Measurements from ENCODE around the gene FCRL1.

Gene FCRL1

DNA sequence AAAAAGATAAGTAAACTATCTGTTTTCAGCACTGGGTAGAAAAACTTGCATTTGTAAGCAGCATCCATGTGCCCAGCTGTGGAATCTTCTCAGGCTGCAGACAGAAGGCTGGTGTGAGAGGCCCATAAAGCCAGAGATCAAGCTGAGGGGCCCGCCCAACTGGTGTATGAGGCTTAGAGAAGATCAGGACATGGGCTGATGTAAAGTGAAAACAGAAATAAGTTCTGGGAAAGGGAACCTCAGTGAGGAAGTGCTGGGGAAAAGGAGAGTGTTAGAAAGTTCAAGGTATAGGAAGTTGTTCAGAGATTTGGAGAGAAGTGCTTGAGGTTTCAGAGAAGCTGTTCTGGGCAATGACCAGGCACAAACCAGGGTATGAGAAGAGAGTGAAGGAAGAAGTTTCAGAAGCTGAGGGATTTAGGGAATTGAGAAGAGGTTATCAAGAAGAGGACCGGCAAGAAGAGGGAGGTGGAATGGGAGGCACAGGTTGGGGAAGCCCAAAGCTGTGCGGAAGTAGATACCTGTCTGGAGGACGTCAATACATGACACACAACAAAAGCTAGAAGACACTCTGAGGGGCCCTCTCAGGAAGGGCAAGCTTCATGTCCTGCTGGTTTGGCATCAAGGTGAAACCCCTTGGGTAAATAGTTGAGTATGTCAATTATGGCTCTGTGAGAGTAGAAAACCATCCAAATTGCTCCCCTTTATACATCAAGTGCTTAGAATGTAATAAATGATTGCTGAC lies 24.3 kb upstream of the FCRL1 start:
- DNase-seq (ENCODE audit: low read depth) = no peak
- no peak overlapping the region for H3K4me3 ChIP-seq (ENCODE audit: control insufficient read depth, low read depth, low read length)
- TF ChIP-seq, protein P1, sequence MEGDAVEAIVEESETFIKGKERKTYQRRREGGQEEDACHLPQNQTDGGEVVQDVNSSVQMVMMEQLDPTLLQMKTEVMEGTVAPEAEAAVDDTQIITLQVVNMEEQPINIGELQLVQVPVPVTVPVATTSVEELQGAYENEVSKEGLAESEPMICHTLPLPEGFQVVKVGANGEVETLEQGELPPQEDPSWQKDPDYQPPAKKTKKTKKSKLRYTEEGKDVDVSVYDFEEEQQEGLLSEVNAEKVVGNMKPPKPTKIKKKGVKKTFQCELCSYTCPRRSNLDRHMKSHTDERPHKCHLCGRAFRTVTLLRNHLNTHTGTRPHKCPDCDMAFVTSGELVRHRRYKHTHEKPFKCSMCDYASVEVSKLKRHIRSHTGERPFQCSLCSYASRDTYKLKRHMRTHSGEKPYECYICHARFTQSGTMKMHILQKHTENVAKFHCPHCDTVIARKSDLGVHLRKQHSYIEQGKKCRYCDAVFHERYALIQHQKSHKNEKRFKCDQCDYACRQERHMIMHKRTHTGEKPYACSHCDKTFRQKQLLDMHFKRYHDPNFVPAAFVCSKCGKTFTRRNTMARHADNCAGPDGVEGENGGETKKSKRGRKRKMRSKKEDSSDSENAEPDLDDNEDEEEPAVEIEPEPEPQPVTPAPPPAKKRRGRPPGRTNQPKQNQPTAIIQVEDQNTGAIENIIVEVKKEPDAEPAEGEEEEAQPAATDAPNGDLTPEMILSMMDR (IDR thresholded peaks at IDR 0.05; ENCODE audit: control insufficient read depth, insufficient read depth, low read depth, low read length, missing control alignments) = no peak

DNA sequence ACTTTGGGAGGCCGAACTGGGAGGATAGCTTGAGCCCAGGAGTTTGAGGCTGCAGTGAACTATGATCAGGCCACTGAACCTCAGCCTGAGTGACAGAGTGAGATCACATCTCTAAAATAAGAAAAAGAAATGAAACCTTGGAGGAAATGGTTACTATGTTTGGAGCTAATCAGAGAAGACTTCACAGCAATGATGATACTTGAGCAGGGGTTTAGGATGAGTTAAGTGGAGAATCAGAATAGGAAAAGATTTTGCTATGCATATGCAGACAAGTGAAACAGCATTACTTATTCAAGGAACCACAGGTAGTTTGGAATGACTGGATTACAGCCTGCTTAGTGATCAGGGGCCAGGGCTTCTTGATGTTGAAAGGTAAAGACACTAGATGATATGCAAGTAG lies 23.0 kb upstream of the FCRL1 start:
- DNase-seq (ENCODE audit: low read depth) = no peak
- TF ChIP-seq, protein P1 (IDR thresholded peaks at IDR 0.05; ENCODE audit: control insufficient read depth, insufficient read depth, low read depth, low read length, missing control alignments) = no peak
- no peak overlapping the region for H3K4me3 ChIP-seq (ENCODE audit: control insufficient read depth, low read depth, low read length)

DNA sequence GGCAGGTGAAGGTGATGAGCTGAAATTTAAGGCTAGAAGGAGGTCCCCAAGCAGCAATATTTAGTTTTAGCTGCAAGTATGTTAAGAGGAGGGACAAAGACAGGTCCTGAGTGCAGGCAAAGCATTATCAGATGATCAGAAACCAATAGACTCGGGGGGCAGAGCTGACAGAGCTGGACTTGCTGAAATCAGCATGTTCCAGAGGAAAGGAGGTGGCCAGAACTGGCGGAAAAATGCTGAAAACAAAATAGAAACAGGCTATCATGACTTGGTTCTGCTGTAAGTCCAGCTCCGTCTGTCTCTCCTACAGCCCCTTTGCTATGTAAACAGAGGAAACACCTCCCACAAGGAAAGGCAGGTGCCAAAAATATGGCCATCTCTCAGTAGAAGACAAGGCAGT lies 21.8 kb upstream of the FCRL1 start, which contains the start of gene CD5L:
CD5L (minus strand) TSS at position 101 of the 400 bp plus-strand sequence. CDS start 107 bp downstream, outside the sequence.
- no peak within 1 kb of the TSS for H3K4me3 ChIP-seq (ENCODE audit: control insufficient read depth, low read depth, low read length)
- TF ChIP-seq, protein P1 (IDR thresholded peaks at IDR 0.05; ENCODE audit: control insufficient read depth, insufficient read depth, low read depth, low read length, missing control alignments) = no peak
- no peak for DNase-seq (ENCODE audit: low read depth)

DNA sequence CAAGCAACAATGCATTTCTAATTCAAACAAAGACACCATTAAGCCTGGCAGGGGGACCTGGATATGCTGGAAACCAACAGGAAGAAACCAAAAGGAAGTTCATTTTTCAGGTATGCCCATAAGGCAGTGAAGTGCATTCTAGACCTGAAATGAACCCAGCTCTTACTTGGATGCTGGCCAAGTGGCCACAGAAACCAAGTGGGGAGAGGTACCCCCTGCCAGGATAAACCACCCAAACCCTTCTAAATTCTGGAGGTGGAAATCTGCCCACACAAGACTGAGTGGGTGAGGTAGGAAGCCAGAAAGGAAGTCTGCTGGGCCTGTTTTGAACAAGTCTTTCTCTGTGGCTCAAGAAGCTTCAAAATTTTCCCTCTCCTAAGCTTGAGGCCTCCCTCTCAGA lies 19.0 kb upstream of the FCRL1 start:
- DNase-seq (ENCODE audit: low read depth) = no peak
- TF ChIP-seq, protein P1 (IDR thresholded peaks at IDR 0.05; ENCODE audit: control insufficient read depth, insufficient read depth, low read depth, low read length, missing control alignments) = no peak
- no peak overlapping the region for H3K4me3 ChIP-seq (ENCODE audit: control insufficient read depth, low read depth, low read length)

DNA sequence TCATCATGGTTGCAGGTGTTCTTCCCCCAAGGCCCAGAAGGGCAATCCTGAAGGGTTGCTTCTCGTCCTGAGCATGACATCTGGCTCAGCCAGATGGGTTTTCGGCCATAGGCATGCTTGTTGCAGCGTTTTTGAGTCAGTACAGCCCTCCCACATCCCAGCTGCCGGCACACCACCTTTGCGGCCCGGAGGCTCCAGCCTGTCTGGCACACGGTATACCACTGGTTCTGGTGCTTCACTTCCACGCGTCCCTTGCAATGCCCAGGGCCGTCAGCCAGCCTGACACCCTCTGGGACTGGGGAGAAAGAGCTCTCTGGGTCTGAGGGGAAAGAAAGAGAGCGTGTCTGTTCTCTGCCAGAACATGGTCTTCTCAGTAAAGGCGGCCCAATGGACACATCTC lies 14.5 kb upstream of the FCRL1 start:
- no peak overlapping the region for H3K4me3 ChIP-seq (ENCODE audit: control insufficient read depth, low read depth, low read length)
- DNase-seq (ENCODE audit: low read depth) = no peak
- TF ChIP-seq, protein P1 (IDR thresholded peaks at IDR 0.05; ENCODE audit: control insufficient read depth, insufficient read depth, low read depth, low read length, missing control alignments) = no peak

DNA sequence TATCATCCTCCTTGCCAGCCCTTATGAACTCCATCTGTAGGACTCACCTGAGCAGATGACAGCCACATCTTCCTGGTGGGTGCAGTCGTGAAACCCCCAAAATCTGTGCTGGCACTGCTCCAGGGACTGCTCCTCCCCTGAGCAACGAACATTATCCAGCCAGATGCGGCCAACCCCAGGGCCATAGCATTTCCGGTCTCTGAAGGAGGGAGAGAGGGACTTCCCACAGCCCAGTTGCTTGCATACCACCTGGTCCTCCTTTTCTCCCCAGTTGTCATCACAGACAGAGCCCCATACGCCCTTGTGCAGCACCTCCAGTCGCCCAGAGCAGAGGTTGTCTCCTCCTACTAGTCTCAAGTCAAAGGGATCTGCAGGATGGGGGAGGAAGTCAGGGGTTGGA lies 13.2 kb upstream of the FCRL1 start:
- TF ChIP-seq, protein P1 (IDR thresholded peaks at IDR 0.05; ENCODE audit: control insufficient read depth, insufficient read depth, low read depth, low read length, missing control alignments) = no peak
- no peak overlapping the region for H3K4me3 ChIP-seq (ENCODE audit: control insufficient read depth, low read depth, low read length)
- DNase-seq (ENCODE audit: low read depth) = no peak
